GM12891 (cell line): ENCODE data around the gene GPR62.

Experiments used
- DNase-seq: peaks from one replicate; pipeline ENCODE4 v3.0.0; 2011; ENCODE audit warnings: low spot score; ENCODE audit not compliant: insufficient read length
- FAIRE-seq: peaks from 2 replicates; lab custom pipeline; 2011; peaks lifted over from hg19 to GRCh38; lab: Jason Lieb, UNC
- PAX5 ChIP-seq: IDR thresholded peaks from 2 replicates; pipeline ENCODE4 v1.6.1; 2011; ENCODE audit warnings: low read length, moderate library complexity, mild to moderate bottlenecking; ENCODE audit not compliant: insufficient read depth, severe bottlenecking
- POLR2A ChIP-seq: IDR thresholded peaks from 2 replicates; pipeline ENCODE4 v1.6.1; 2011; ENCODE audit warnings: low read depth, low read length, control low read depth
- POLR2AphosphoS5 ChIP-seq: IDR thresholded peaks from 2 replicates; pipeline ENCODE4 v1.6.1; 2011; ENCODE audit warnings: low read depth, low read length, control low read depth
- POU2F2 ChIP-seq: IDR thresholded peaks from 2 replicates; pipeline ENCODE4 v1.6.1; 2011; ENCODE audit warnings: low read depth, mild to moderate bottlenecking, control low read depth, low read length, moderate library complexity
- SPI1 ChIP-seq: IDR thresholded peaks from 2 replicates; pipeline ENCODE4 v1.6.1; 2011; ENCODE audit warnings: low read depth, low read length, control low read depth
- TAF1 ChIP-seq: IDR thresholded peaks from 2 replicates; pipeline ENCODE4 v1.6.1; 2011; ENCODE audit warnings: low read depth, low read length, control low read depth

GPR62 gene

DNA sequence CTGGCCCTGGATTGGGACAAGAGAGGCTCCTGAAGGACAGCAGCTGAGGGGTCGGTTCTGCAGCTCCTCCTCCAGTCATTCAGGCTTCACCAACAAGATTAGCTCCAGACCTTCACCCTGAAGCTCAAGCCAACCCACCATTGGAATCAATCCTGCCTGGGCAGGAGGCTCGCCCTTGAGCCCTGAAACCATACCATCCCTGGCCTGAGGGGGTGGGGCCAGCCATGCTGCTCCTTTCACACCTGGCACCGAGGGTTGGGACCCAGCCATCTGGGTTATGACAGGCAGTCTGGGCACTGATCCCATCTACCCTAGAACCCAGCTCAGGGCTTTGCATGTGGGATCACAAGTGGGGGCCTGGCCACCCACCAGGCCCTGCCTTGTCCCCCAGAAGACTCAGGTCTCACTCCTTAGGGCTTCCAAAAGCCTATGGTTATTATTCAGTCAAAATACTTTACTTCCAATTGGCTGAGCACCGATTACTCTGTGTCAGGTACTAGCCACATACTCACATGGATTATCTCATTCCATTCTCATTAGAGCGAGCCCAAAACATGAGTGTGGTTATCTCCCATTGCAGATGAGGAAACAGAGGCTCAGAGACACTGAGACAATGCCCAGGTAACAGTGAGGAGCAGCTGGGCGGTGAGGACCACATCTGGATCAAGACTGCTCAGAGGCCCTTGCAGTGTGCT lies 15.6 kb downstream of the GPR62 start:
- no peak for TF ChIP-seq POLR2A
- TF ChIP-seq POU2F2, result no peak
- no peak for TF ChIP-seq POLR2AphosphoS5
- TF ChIP-seq TAF1, result no peak
- TF ChIP-seq PAX5, result no peak
- TF ChIP-seq SPI1, result no peak
- FAIRE-seq (no peak), DNase-seq (no peak)

DNA sequence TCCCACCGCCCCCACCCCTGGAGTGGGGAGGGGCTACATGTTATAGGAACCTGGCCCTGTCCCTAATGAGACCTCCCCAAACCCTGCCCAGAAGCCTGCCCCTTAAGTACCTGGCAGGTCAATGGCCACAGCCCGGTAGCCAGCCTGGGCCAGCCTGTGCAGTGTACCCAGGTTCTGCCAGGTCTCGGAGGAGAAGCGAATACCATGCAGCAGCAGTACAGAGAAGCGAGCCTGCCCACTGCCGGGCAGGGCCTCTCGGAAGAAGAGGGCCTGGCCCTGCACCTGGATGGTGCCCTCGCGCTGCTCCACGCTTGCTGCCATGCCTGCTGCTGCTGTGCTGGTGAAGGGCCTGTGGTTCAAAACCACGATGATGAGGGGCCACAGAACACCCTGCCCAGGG lies 16.2 kb downstream of the GPR62 start:
- no peak for FAIRE-seq
- no peak for DNase-seq
- TF ChIP-seq SPI1 (no peak), TAF1 (no peak), POLR2AphosphoS5 (no peak), POLR2A (no peak)

DNA sequence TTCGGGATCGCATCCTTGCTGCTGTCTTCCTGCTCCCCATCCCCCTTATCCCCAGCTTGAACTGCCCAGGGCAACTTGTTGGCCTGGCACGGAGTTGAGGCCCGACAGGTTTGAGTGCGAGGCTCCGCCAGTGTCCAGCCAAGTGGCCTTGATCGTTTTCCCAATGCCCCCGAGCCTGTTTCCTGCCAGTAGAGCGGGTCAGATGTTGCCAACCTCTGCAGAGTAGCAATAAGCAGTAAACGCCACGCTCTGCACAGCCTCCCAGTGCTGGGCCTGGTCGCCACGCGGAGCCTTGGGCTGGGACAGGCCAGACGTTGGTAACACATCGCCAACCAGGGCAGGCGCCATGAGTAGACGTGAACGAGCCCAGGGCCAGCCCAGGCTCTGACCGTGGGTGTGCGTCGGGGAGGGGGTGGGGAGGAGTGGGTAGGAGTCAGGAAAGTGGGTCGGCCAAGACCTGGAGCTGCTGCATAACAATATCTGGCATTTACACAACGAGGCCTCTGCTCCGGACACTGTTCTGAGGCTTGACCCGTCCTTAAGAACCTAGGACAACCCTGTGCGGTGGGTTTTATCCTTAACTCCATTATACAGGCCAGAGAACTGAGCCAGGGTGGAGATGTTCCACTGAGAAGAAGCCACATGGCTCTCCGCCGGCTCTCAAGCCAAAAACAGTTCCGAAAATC lies 19.2 kb downstream of the GPR62 start:
- no peak for FAIRE-seq
- DNase-seq, result no peak
- TF ChIP-seq SPI1 (no peak), POU2F2 (no peak), PAX5 (no peak), POLR2AphosphoS5 (no peak), POLR2A (no peak), TAF1 (no peak)

- DNase-seq (peak; percentile 93), FAIRE-seq (peak; percentile 80)
- TF ChIP-seq POU2F2 (peak; percentile 33; the same call in 1 of the 2 replicates), POLR2AphosphoS5 (no peak)
Measured at GRCh38 chr3:51974963-51975851, 20.0 kb downstream of the GPR62 start, which contains the start of gene ABHD14A. TSS of gene ABHD14A (plus strand) at chr3:51975064. CDS start at chr3:51975136, 72 bp downstream.

DNA sequence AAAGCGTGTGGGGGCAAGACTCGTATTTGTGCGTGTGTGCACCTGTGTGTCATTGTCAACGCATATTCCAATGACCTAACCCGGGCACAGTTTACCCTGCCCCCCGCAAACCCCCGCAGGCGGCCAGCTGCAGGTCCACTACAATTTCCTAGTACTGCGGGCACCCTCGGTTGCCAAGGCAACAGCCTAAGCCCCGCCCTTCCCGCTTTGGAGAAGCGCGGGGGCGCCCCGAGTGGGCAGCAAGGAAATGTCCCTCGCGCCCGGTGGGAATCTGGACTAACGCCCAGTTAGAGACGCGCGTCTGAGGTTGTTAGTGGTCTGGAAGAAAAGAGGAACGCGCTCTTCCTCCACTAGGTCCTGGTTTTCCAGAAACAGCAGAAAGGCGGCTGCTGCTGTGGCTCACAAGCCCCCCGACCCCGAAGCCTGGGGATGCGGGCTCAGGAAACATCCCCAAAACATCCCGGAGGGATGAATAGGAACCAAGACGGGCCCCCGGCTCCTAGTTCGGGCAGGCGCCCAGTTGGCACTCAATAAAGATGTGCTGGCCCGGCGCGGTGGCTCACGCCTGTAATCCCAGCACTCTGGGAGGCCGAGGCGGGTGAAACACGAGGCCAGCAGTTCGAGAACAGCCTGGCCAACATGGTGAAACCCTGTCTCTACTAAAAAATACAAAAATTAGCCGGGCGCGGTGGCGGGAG lies 20.8 kb downstream of the GPR62 start:
- TF ChIP-seq POU2F2 (no peak), SPI1 (no peak), POLR2A (no peak), PAX5 (no peak), TAF1 (no peak), POLR2AphosphoS5 (no peak)
- DNase-seq, result no peak

DNA sequence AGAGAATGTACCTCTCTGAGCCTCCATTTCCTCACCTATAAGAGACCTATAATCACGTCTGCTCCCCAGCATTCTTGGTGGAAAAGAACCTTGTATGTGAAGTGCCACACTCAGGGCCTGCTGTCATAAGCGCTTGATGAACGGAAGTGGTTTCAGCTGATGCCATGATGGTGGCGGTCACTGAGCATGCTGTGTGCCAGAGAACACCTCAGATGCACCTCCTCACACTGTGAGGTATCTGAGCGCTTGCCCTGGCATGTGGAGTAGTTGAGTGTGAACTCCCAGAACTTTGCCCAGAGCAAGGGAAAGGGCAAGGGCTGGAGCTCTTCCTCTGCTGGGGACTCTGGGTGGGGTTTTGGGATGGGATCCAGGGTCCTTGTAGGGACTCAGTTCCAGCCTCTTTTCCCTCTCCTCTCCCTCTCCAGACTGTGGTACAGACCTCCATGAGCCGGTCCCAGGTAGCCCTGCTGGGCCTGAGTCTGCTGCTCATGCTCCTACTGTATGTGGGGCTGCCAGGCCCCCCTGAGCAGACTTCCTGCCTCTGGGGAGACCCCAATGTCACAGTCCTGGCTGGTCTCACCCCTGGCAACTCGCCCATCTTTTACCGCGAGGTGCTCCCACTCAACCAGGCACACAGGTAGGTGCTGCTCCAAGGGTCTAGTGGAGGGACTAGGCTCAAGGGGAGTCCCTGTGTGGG lies 22.4 kb downstream of the GPR62 start:
- FAIRE-seq (no peak), DNase-seq (no peak)
- TF ChIP-seq TAF1, result no peak
- TF ChIP-seq POLR2A, result no peak
- no peak for TF ChIP-seq POLR2AphosphoS5
- TF ChIP-seq POU2F2, result no peak
- TF ChIP-seq PAX5, result no peak
- no peak for TF ChIP-seq SPI1

More for the DNA sequence above, 20.8 kb downstream of the GPR62 start:
- no peak for FAIRE-seq

DNA sequence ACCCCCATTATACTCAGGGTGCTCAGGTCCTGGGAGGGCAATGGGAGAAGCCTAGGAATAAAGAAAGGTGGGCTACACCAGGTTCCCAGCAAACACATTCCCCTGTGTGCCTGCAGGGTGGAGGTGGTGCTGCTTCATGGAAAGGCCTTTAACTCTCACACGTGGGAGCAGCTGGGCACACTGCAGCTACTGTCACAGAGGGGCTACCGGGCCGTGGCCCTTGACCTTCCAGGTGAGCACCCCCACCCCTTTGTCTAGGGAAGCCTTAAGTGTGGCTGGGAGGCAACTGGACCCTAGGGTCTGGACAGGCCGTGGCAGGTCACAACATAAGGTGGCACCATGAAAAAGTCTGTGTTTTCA lies 22.9 kb downstream of the GPR62 start:
- FAIRE-seq (no peak), DNase-seq (no peak)
- TF ChIP-seq TAF1, result no peak
- TF ChIP-seq POU2F2, result no peak
- no peak for TF ChIP-seq SPI1
- no peak for TF ChIP-seq POLR2A
- TF ChIP-seq PAX5, result no peak
- no peak for TF ChIP-seq POLR2AphosphoS5

DNA sequence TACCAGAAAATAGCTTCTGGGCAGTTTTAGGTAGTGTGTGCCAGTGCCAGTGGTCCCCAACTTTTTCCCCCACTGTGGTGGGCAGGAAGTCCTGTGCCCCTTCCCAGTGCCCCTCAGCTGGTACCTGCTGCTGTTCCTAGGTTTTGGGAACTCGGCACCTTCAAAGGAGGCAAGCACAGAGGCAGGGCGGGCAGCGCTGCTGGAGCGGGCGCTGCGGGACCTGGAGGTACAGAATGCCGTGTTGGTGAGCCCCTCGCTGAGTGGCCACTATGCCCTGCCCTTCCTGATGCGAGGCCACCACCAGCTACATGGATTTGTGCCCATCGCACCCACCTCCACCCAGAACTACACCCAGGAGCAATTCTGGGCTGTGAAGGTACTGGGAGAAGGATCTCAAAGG lies 25.1 kb downstream of the GPR62 start:
- DNase-seq (no peak), FAIRE-seq (no peak)
- no peak for TF ChIP-seq PAX5
- no peak for TF ChIP-seq POLR2A
- TF ChIP-seq POU2F2, result no peak
- no peak for TF ChIP-seq POLR2AphosphoS5
- no peak for TF ChIP-seq TAF1
- TF ChIP-seq SPI1, result no peak

DNA sequence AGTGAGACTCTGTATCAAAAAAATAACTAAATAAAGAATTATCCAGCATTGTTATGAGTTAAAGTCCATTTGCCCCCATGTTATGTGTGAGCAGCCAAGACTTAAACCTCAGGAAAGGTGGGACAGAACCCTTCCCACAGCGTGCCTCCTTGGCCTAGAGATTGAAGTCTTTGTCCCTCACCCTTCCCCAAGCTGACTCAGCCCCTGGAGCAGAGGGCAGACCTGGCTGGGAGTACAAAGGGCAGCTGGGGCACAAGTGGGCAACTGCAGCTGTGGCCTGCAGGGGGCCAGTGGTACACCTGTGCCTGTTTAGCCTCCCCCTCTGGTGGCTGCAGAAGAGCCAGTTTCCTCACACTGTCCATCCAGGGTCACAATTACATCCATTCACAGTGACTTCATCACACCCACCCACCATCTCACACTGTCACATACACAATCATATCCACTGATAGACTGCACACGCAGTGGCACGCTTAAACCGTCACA lies 27.2 kb downstream of the GPR62 start:
- TF ChIP-seq POLR2AphosphoS5 (no peak; the same call in 1 of the 2 replicates), PAX5 (no peak), POLR2A (no peak), POU2F2 (no peak), SPI1 (no peak), TAF1 (no peak)
- peak; percentile 73 for DNase-seq
- FAIRE-seq, result no peak
